Activated CD4-positive, CD25-positive, alpha-beta regulatory T cell treated with anti-CD3 and anti-CD28 coated beads, Interleukin-2, amount 50 U/mL, for 72 hours (primary cell): ENCODE data around the gene PTPRO.
A peak's percentile ranks its signal among the peaks of the same experiment; 100 is the strongest.

Experiments used
- DNase-seq: peaks from one replicate; pipeline ENCODE4 v3.0.0; 2021

Gene PTPRO

GRCh38 chr12:15574353-15574752 is 252.0 kb downstream of the PTPRO start:
- DNase-seq = no peak

GRCh38 chr12:15575671-15576541 is 253.6 kb downstream of the PTPRO start:
- no peak for DNase-seq

- no peak for DNase-seq
Measured at GRCh38 chr12:15580431-15580830, 258.1 kb downstream of the PTPRO start.

- no peak for DNase-seq
Measured at GRCh38 chr12:15581006-15581405, 258.7 kb downstream of the PTPRO start.

- no peak for DNase-seq
Measured at GRCh38 chr12:15583804-15584203, 261.5 kb downstream of the PTPRO start.

- DNase-seq = no peak
Measured at GRCh38 chr12:15584366-15585041, 262.2 kb downstream of the PTPRO start.

- no peak for DNase-seq
Measured at GRCh38 chr12:15589328-15590032, 267.2 kb downstream of the PTPRO start.

GRCh38 chr12:15590180-15590826 is 268.0 kb downstream of the PTPRO start:
- peak; percentile 34 for DNase-seq

- DNase-seq = no peak
Measured at GRCh38 chr12:15591811-15592210, 269.5 kb downstream of the PTPRO start.

GRCh38 chr12:15592934-15593333 is 270.6 kb downstream of the PTPRO start:
- no peak for DNase-seq

GRCh38 chr12:15596174-15596573 is 273.9 kb downstream of the PTPRO start:
- DNase-seq = no peak

GRCh38 chr12:15597125-15597830 is 275.0 kb downstream of the PTPRO start:
- no peak for DNase-seq

- DNase-seq = no peak
Measured at GRCh38 chr12:15599266-15600037, 277.1 kb downstream of the PTPRO start.

GRCh38 chr12:15600223-15600935 is 278.1 kb downstream of the PTPRO start:
- no peak for DNase-seq

GRCh38 chr12:15601210-15601800 is 279.0 kb downstream of the PTPRO start:
- DNase-seq = no peak

GRCh38 chr12:15602051-15602672 is 279.9 kb downstream of the PTPRO start:
- DNase-seq = no peak

GRCh38 chr12:15603474-15604085 is 281.3 kb downstream of the PTPRO start:
- DNase-seq = no peak

- no peak for DNase-seq
Measured at GRCh38 chr12:15605881-15606590, 283.7 kb downstream of the PTPRO start.

GRCh38 chr12:15608406-15608805 is 286.1 kb downstream of the PTPRO start:
- no peak for DNase-seq
